HG03095 (cell line): ENCODE measurements around the gene RAB22A.
"Not testable (repeated sequence)": the region's sequence is repeated elsewhere in the genome, so short reads cannot be mapped to it uniquely, and the experiment has no call there.

ENCODE experiments used
- ATAC-seq: cut with Tn5 transposase; IDR thresholded peaks from one replicate; pipeline ENCODE4 v1.9.1; 2021; ENCODE audit warnings: moderate library complexity; ENCODE audit not compliant: unreplicated experiment

The RAB22A gene

GRCh38 chr20:58340853-58341252, 31.3 kb downstream of the RAB22A start:
- ATAC-seq = no peak

GRCh38 chr20:58342104-58342945, 32.8 kb downstream of the RAB22A start:
- no peak for ATAC-seq

- ATAC-seq = no peak
These were observed 35.2 kb downstream of the RAB22A start for GRCh38 chr20:58344741-58345140.

GRCh38 chr20:58349570-58349969, 40.1 kb downstream of the RAB22A start:
- no peak for ATAC-seq

- no peak for ATAC-seq
These were observed 43.0 kb downstream of the RAB22A start for GRCh38 chr20:58352468-58352867.

GRCh38 chr20:58359441-58359840, 49.9 kb downstream of the RAB22A start:
- ATAC-seq = no peak

- ATAC-seq = no peak
These were observed 51.4 kb downstream of the RAB22A start for GRCh38 chr20:58360936-58361335.

GRCh38 chr20:58361481-58362205, 52.1 kb downstream of the RAB22A start:
- no peak for ATAC-seq

- ATAC-seq = no peak
These were observed 52.6 kb downstream of the RAB22A start for GRCh38 chr20:58362206-58362516.

GRCh38 chr20:58362970-58363369, 53.5 kb downstream of the RAB22A start:
- no peak for ATAC-seq

- ATAC-seq = no peak
These were observed 57.4 kb downstream of the RAB22A start for GRCh38 chr20:58366866-58367265.

- no peak for ATAC-seq
These were observed 63.3 kb downstream of the RAB22A start for GRCh38 chr20:58372806-58373205.

GRCh38 chr20:58373296-58373695, 63.8 kb downstream of the RAB22A start:
- not testable (repeated sequence) for ATAC-seq

- ATAC-seq = no peak
These were observed 64.7 kb downstream of the RAB22A start for GRCh38 chr20:58374027-58374850.

GRCh38 chr20:58374906-58375758, 65.6 kb downstream of the RAB22A start:
- ATAC-seq = no peak

GRCh38 chr20:58375759-58376352, 66.3 kb downstream of the RAB22A start:
- no peak for ATAC-seq

- no peak for ATAC-seq
These were observed 67.5 kb downstream of the RAB22A start for GRCh38 chr20:58377017-58377416.

- ATAC-seq = no peak
These were observed 68.4 kb downstream of the RAB22A start for GRCh38 chr20:58377766-58378401.

- ATAC-seq = no peak
These were observed 69.2 kb downstream of the RAB22A start for GRCh38 chr20:58378704-58379103.

GRCh38 chr20:58381627-58382026, 72.1 kb downstream of the RAB22A start:
- ATAC-seq = no peak
